Sigmoid colon (tissue), 4 donors: ENCODE results near the gene TLR9.

Source experiments
- POLR2A ChIP-seq, 2 donors: fragments of 450-650 bp; IDR thresholded peaks; one replicate each; pipeline ENCODE4 v1.6.1; 2016; ENCODE audit warnings: antibody characterized with exemption in 2 of 2, mild to moderate bottlenecking in 2 of 2, moderate library complexity in 2 of 2
- POLR2AphosphoS5 ChIP-seq, 4 donors: sonication (generic); formaldehyde crosslinking; IDR thresholded peaks; one replicate each; pipeline ENCODE4 v1.6.1; 2017; ENCODE audit warnings: antibody characterized with exemption in 4 of 4

DNA sequence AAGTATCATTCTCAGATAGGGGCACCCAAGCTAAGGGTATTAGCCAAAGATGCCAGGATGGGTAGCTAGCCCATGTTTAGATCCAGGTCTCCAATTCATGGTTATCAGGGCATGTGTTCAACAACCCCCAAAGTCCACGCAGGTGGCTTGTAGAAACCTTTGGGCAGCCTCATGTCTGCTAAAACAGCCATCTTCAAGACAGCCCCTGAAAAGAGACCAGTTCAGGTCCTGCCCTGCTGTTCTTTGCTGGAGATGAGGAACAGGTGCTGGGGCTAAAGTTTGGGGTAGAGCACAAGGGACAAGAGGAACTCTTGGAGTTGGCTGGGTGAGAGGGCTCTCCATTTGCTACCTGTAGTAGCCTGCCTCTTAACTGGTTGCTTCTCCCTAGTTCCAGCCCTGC is 24.7 kb upstream of the TLR9 start:
- TF ChIP-seq POLR2A (IDR thresholded peaks at IDR 0.05): no peak
- no peak for TF ChIP-seq POLR2AphosphoS5 (IDR thresholded peaks at IDR 0.05)
